HG03097 (cell line): ENCODE data around the gene BNIP5.

ENCODE experiments used
- ATAC-seq: cut with Tn5 transposase; IDR thresholded peaks from one replicate; pipeline ENCODE4 v1.9.1; 2021; ENCODE audit not compliant: unreplicated experiment, low FRiP score

Gene BNIP5

GRCh38 chr6:36336779-36337241, at the start of gene BNIP5:
TSS of gene BNIP5 (minus strand) at chr6:36336888. CDS start at chr6:36330690, 6,198 bp downstream.
- ATAC-seq, result no peak

- ATAC-seq, result no peak
These were observed 47.4 kb upstream of the BNIP5 start for GRCh38 chr6:36384095-36384494.

GRCh38 chr6:36383606-36384005, 46.9 kb upstream of the BNIP5 start:
- ATAC-seq, result no peak

- no peak for ATAC-seq
These were observed 46.3 kb upstream of the BNIP5 start for GRCh38 chr6:36382976-36383375.

- ATAC-seq, result no peak
These were observed 45.1 kb upstream of the BNIP5 start for GRCh38 chr6:36381502-36382389.

- no peak for ATAC-seq
These were observed 43.5 kb upstream of the BNIP5 start for GRCh38 chr6:36380166-36380565.

GRCh38 chr6:36378936-36379335, 42.2 kb upstream of the BNIP5 start:
- ATAC-seq, result no peak

- ATAC-seq, result no peak
These were observed 41.7 kb upstream of the BNIP5 start for GRCh38 chr6:36378243-36378920.

GRCh38 chr6:36377594-36377993, 40.9 kb upstream of the BNIP5 start:
- ATAC-seq, result no peak

- ATAC-seq, result no peak
These were observed 40.1 kb upstream of the BNIP5 start for GRCh38 chr6:36376742-36377141.

- no peak for ATAC-seq
These were observed 39.5 kb upstream of the BNIP5 start for GRCh38 chr6:36376183-36376582.

- no peak for ATAC-seq
These were observed 39.0 kb upstream of the BNIP5 start for GRCh38 chr6:36375644-36376155.

- ATAC-seq, result no peak
These were observed 38.3 kb upstream of the BNIP5 start for GRCh38 chr6:36374972-36375371.

GRCh38 chr6:36374194-36374593, 37.5 kb upstream of the BNIP5 start:
- ATAC-seq, result no peak

- no peak for ATAC-seq
These were observed 36.8 kb upstream of the BNIP5 start for GRCh38 chr6:36373368-36374019.

GRCh38 chr6:36372088-36372487, 35.4 kb upstream of the BNIP5 start:
- no peak for ATAC-seq

GRCh38 chr6:36371211-36371610, 34.5 kb upstream of the BNIP5 start:
- ATAC-seq, result no peak

- ATAC-seq, result no peak
These were observed 34.0 kb upstream of the BNIP5 start for GRCh38 chr6:36370638-36371037.

GRCh38 chr6:36368921-36369865, 32.5 kb upstream of the BNIP5 start:
- no peak for ATAC-seq

- no peak for ATAC-seq
These were observed 31.7 kb upstream of the BNIP5 start for GRCh38 chr6:36368421-36368820.
